ENCODE data around the gene CMIP.

The CMIP gene

DNA sequence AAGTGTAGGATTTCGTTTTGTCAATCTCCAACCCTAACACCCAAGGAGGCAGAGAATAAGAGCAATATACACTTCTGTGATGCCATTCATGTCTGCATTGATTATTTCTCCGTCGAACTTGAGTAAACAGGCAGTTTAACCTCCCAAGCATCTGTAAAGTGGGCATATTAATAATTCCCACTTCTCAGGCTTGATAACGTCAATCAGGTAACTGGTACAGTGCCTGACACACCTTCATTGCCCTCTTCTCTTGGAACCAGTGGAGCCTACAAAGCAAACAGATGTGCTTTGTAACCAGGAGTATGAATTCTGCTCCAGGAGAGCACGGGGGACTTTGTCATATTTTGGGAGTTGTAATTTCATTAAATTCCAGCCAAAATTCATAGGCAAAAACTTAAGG lies 302.0 kb downstream of the CMIP start:
- no peak for TF ChIP-seq TEAD4 (IDR thresholded peaks at IDR 0.05)
- TF ChIP-seq ZBTB7A (IDR thresholded peaks at IDR 0.05; ENCODE audit: low read depth) = no peak
- TF ChIP-seq, protein P1, sequence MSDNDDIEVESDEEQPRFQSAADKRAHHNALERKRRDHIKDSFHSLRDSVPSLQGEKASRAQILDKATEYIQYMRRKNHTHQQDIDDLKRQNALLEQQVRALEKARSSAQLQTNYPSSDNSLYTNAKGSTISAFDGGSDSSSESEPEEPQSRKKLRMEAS (IDR thresholded peaks at IDR 0.05) = no peak
- TF ChIP-seq NFIC (IDR thresholded peaks at IDR 0.05) = no peak
- TF ChIP-seq CREB1 (IDR thresholded peaks at IDR 0.05; ENCODE audit: low read depth) = no peak
- TF ChIP-seq, protein P2, sequence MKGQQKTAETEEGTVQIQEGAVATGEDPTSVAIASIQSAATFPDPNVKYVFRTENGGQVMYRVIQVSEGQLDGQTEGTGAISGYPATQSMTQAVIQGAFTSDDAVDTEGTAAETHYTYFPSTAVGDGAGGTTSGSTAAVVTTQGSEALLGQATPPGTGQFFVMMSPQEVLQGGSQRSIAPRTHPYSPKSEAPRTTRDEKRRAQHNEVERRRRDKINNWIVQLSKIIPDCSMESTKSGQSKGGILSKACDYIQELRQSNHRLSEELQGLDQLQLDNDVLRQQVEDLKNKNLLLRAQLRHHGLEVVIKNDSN (IDR thresholded peaks at IDR 0.05) = no peak
- TF ChIP-seq, protein P3, sequence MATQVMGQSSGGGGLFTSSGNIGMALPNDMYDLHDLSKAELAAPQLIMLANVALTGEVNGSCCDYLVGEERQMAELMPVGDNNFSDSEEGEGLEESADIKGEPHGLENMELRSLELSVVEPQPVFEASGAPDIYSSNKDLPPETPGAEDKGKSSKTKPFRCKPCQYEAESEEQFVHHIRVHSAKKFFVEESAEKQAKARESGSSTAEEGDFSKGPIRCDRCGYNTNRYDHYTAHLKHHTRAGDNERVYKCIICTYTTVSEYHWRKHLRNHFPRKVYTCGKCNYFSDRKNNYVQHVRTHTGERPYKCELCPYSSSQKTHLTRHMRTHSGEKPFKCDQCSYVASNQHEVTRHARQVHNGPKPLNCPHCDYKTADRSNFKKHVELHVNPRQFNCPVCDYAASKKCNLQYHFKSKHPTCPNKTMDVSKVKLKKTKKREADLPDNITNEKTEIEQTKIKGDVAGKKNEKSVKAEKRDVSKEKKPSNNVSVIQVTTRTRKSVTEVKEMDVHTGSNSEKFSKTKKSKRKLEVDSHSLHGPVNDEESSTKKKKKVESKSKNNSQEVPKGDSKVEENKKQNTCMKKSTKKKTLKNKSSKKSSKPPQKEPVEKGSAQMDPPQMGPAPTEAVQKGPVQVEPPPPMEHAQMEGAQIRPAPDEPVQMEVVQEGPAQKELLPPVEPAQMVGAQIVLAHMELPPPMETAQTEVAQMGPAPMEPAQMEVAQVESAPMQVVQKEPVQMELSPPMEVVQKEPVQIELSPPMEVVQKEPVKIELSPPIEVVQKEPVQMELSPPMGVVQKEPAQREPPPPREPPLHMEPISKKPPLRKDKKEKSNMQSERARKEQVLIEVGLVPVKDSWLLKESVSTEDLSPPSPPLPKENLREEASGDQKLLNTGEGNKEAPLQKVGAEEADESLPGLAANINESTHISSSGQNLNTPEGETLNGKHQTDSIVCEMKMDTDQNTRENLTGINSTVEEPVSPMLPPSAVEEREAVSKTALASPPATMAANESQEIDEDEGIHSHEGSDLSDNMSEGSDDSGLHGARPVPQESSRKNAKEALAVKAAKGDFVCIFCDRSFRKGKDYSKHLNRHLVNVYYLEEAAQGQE (IDR thresholded peaks at IDR 0.05; ENCODE audit: low read depth) = no peak
- TF ChIP-seq EP300 (IDR thresholded peaks at IDR 0.05; ENCODE audit: borderline replicate concordance) = no peak
- no peak for TF ChIP-seq CEBPB (IDR thresholded peaks at IDR 0.05)
- no peak for TF ChIP-seq EGR1 (IDR thresholded peaks at IDR 0.05)
- no peak for TF ChIP-seq RAD21 (IDR thresholded peaks at IDR 0.05; ENCODE audit: low read depth)
- no peak for TF ChIP-seq FOXM1 (IDR thresholded peaks at IDR 0.05; ENCODE audit: borderline replicate concordance, low read depth)
- TF ChIP-seq TAF1 (IDR thresholded peaks at IDR 0.05; ENCODE audit: low read depth) = no peak
- TF ChIP-seq YY1 (IDR thresholded peaks at IDR 0.05; ENCODE audit: low read depth) = no peak
- TF ChIP-seq TCF12 (IDR thresholded peaks at IDR 0.05; ENCODE audit: low read depth) = no peak

DNA sequence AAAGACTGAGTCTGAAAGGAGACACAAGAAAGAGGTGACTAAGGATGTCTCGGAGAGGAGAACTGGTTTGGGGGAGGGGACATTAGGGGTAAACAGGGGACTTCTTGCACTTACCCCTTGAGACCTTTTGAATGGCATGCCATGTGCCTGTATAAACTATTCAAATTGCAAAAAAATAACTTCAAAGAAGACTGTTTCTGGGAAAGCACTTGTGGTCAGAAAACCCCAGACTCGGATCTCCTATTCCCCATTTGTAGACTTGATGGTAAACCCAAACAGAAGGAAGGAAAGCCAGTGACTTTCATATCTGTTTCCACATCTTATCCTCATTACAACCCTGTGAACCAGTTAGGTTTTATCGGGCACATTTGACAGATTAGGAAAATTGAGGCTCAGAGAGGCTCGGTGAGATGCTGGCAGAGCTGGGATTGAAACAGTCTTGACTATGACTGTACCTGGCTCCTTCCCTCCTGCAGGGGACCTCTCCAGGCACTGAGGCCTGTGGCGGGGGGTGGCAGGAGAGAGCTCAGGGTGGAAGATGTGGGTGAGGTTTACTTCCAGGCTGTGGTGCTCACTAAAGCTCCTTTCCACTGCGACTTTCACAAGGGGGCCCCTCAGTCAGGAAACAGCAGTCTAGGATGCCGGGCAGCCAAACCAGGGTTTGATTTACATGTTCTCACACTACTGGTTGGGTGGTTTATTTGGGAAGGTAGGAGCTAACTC lies 304.0 kb downstream of the CMIP start:
- TF ChIP-seq, protein P1 (IDR thresholded peaks at IDR 0.05) = no peak
- TF ChIP-seq TCF12 (IDR thresholded peaks at IDR 0.05; ENCODE audit: low read depth) (no peak), TEAD4 (IDR thresholded peaks at IDR 0.05) (no peak), ZBTB7A (IDR thresholded peaks at IDR 0.05; ENCODE audit: low read depth) (no peak), YY1 (IDR thresholded peaks at IDR 0.05; ENCODE audit: low read depth) (no peak), FOXM1 (IDR thresholded peaks at IDR 0.05; ENCODE audit: borderline replicate concordance, low read depth) (no peak), NFIC (IDR thresholded peaks at IDR 0.05) (no peak), CEBPB (IDR thresholded peaks at IDR 0.05) (no peak), CREB1 (IDR thresholded peaks at IDR 0.05; ENCODE audit: low read depth) (no peak), EP300 (IDR thresholded peaks at IDR 0.05; ENCODE audit: borderline replicate concordance) (no peak), TAF1 (IDR thresholded peaks at IDR 0.05; ENCODE audit: low read depth) (no peak), RAD21 (IDR thresholded peaks at IDR 0.05; ENCODE audit: low read depth) (no peak), EGR1 (IDR thresholded peaks at IDR 0.05) (no peak)
- TF ChIP-seq, protein P2 (IDR thresholded peaks at IDR 0.05) = no peak
- TF ChIP-seq, protein P3 (IDR thresholded peaks at IDR 0.05; ENCODE audit: low read depth) = no peak

DNA sequence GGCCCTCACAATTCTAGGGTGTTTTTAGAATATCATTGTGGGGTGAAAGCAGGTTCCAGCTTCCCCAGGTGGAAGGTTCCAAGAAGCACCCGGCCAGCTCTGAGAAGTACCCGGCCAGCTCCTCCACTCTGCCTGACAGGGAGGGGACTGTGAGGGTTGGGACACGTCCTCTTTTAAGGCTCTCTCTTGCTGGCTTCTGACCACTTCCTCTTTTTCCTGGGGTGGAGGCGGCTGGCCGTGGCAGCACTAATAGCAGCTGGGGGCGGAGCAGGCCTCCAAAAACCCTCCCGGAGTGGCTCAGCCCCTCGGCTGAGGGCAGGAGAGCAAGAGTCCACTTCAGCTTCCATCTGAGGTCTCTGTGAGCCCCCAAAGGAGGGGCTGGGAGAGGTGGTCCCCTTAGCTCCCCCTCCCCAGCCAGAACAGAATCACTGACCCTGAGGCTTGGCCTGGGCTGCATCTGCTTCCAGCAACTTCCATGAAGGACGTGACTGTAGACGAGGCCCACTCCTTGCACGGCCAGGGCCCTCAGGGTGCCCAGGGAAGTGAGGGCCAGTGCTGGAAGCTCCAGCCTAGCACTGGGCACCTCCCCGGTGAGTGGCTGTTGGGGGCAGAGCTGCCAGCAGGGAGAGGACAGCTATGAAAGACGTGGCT lies 307.7 kb downstream of the CMIP start:
- peak; percentile 35; the same call in 1 of the 2 replicates for TF ChIP-seq ZBTB7A (IDR thresholded peaks at IDR 0.05; ENCODE audit: low read depth)
- TF ChIP-seq FOXM1 (IDR thresholded peaks at IDR 0.05; ENCODE audit: borderline replicate concordance, low read depth) = no peak
- no peak for TF ChIP-seq CREB1 (IDR thresholded peaks at IDR 0.05; ENCODE audit: low read depth)
- no peak for TF ChIP-seq CEBPB (IDR thresholded peaks at IDR 0.05)
- TF ChIP-seq EGR1 (IDR thresholded peaks at IDR 0.05) = no peak

DNA sequence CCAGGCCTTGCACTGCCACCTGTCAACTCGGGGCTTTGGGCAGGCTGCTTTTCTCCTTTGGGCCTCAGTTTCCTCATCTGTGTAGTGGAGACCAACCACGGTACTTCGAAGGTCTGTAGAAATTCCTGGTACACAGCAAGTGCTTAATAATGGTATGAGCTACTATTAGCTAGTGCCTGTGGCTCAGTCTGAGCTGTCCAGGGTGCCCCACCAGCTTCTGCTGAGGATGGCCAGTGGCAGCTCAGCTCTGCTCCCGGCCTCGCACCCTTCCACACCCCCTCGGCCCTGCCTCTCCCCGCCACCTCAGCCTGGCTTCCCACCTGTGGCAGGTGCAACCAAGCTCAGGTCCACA lies 308.2 kb downstream of the CMIP start:
- no peak for TF ChIP-seq FOXM1 (IDR thresholded peaks at IDR 0.05; ENCODE audit: borderline replicate concordance, low read depth)
- TF ChIP-seq CEBPB (IDR thresholded peaks at IDR 0.05) = no peak
- TF ChIP-seq, protein P3 (IDR thresholded peaks at IDR 0.05; ENCODE audit: low read depth) = peak; percentile 31; the same call in 1 of the 2 replicates
- TF ChIP-seq TCF12 (IDR thresholded peaks at IDR 0.05; ENCODE audit: low read depth) = no peak
